ENCODE measurements around the gene RPS6KA4.

DNA sequence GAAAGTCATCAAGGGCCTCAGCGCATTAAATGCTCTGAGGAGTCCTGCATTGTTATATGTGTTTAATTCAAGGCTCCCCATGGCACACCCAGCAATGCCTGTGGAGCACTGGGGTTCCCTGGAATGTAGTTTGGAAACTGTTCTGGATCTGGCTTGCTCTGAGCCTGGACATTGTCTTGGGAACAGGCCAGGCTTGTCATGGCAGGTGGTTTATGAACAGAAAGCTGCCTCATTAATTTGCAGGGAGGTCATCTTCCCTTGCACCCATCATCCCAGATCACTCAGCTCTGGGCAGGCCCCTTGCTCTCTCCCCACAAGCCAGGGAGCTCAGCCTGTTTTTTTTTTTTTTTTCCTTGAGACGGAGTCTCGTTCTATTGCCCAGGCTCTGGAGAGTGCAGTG, 32.9 kb downstream of the RPS6KA4 start:
- TF ChIP-seq EP300 (IDR thresholded peaks at IDR 0.05), result no peak
- TF ChIP-seq, protein P1, sequence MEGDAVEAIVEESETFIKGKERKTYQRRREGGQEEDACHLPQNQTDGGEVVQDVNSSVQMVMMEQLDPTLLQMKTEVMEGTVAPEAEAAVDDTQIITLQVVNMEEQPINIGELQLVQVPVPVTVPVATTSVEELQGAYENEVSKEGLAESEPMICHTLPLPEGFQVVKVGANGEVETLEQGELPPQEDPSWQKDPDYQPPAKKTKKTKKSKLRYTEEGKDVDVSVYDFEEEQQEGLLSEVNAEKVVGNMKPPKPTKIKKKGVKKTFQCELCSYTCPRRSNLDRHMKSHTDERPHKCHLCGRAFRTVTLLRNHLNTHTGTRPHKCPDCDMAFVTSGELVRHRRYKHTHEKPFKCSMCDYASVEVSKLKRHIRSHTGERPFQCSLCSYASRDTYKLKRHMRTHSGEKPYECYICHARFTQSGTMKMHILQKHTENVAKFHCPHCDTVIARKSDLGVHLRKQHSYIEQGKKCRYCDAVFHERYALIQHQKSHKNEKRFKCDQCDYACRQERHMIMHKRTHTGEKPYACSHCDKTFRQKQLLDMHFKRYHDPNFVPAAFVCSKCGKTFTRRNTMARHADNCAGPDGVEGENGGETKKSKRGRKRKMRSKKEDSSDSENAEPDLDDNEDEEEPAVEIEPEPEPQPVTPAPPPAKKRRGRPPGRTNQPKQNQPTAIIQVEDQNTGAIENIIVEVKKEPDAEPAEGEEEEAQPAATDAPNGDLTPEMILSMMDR (IDR thresholded peaks at IDR 0.05), result no peak

Measured in tibial nerve (tissue), 4 donors.